ENCODE data around the gene MYH8.
A peak's percentile ranks its signal among the peaks of the same experiment; 100 is the strongest.

DNA sequence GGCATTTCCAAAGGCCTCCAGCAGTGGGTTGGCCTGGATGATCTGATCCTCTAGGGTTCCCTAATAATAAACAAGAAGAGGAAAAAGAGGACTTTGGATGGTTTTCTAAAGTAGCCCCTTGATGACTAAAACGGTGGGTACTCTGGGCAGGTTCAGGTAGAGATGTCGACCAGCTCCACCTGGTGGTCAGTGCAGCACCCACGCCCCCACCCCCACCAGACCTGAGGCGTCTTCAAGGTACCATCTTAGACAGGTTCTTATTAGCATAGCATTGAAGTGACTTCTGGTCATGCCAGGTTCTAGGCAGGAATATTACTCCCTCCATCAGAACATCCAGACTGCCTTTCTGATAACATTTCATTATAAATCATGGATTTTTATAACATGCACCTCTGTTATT, 64.0 kb downstream of the MYH8 start:
- TF ChIP-seq, protein P1, sequence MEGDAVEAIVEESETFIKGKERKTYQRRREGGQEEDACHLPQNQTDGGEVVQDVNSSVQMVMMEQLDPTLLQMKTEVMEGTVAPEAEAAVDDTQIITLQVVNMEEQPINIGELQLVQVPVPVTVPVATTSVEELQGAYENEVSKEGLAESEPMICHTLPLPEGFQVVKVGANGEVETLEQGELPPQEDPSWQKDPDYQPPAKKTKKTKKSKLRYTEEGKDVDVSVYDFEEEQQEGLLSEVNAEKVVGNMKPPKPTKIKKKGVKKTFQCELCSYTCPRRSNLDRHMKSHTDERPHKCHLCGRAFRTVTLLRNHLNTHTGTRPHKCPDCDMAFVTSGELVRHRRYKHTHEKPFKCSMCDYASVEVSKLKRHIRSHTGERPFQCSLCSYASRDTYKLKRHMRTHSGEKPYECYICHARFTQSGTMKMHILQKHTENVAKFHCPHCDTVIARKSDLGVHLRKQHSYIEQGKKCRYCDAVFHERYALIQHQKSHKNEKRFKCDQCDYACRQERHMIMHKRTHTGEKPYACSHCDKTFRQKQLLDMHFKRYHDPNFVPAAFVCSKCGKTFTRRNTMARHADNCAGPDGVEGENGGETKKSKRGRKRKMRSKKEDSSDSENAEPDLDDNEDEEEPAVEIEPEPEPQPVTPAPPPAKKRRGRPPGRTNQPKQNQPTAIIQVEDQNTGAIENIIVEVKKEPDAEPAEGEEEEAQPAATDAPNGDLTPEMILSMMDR (IDR thresholded peaks at IDR 0.05 in 2 of 3, conservative IDR thresholded peaks at IDR 0.05 in 1 of 3; ENCODE audit: control insufficient read depth in 2 of 3, extremely low read depth in 1 of 3, insufficient read depth in 1 of 3, low read depth in 3 of 3, low read length in 3 of 3), result peak; percentile 53 to 67 (median 56)
- TF ChIP-seq CBFB (IDR thresholded peaks at IDR 0.05; ENCODE audit: low read depth), result no peak
